K562 (cell line): ENCODE results near the gene PDE8A.

Experiments used
- NR3C1 ChIP-seq: sonication (generic); formaldehyde crosslinking; IDR thresholded peaks from 2 replicates; pipeline ENCODE4 v1.8.1; 2022; ENCODE audit warnings: missing genetic modification reagents
- POLR2H ChIP-seq: IDR thresholded peaks from 2 replicates; pipeline ENCODE4 v1.6.1; 2016; ENCODE audit warnings: missing genetic modification characterization, low read depth, mild to moderate bottlenecking, control low read depth, missing compliant biosample characterization, moderate library complexity
- TAF1 ChIP-seq: IDR thresholded peaks from 2 replicates; pipeline ENCODE4 v1.6.1; 2011; ENCODE audit warnings: mild to moderate bottlenecking, low read length, moderate library complexity; ENCODE audit not compliant: insufficient read depth, control insufficient read depth, severe bottlenecking; ENCODE audit errors: extremely low read depth
- TF ChIP-seq, protein P1 (sequence below), 3 experiments: IDR thresholded peaks in 2 of 3; conservative IDR thresholded peaks in 1 of 3; 2 replicates each; pipeline ENCODE4 v1.5.1; 2011 to 2012; ENCODE audit warnings: low read length in 3 of 3, mild to moderate bottlenecking in 3 of 3, control low read depth in 2 of 3, improper control_type of control experiment in 1 of 3, inconsistent platforms in 1 of 3, low read depth in 1 of 3, mixed read lengths in 1 of 3, moderate library complexity in 1 of 3; ENCODE audit not compliant: insufficient read depth in 2 of 3

DNA sequence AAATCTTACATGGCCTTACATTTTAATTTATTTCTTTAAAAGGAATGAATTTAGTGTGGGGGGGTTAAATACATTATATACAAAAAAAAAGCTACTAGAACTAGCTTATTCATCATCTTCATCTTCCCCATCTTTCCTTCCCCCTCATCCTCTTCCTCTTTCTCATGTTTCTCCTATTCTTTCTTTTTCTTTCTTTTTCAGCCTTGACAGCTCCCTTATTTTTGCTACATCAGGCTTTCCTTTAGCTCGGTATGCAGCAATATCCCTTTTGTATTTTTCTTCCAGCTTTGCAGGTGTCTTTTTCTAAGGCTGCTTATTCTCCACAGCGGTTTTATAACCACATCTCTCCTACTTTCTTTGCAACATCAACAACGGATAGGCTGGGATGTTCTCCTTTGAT lies 41.3 kb upstream of the PDE8A start:
- TF ChIP-seq TAF1 (no peak), POLR2H (tag) (no peak), NR3C1 (no peak)
- TF ChIP-seq, protein P1, sequence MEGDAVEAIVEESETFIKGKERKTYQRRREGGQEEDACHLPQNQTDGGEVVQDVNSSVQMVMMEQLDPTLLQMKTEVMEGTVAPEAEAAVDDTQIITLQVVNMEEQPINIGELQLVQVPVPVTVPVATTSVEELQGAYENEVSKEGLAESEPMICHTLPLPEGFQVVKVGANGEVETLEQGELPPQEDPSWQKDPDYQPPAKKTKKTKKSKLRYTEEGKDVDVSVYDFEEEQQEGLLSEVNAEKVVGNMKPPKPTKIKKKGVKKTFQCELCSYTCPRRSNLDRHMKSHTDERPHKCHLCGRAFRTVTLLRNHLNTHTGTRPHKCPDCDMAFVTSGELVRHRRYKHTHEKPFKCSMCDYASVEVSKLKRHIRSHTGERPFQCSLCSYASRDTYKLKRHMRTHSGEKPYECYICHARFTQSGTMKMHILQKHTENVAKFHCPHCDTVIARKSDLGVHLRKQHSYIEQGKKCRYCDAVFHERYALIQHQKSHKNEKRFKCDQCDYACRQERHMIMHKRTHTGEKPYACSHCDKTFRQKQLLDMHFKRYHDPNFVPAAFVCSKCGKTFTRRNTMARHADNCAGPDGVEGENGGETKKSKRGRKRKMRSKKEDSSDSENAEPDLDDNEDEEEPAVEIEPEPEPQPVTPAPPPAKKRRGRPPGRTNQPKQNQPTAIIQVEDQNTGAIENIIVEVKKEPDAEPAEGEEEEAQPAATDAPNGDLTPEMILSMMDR (IDR thresholded peaks at IDR 0.05 in 2 of 3, conservative IDR thresholded peaks at IDR 0.05 in 1 of 3; ENCODE audit: insufficient read depth in 2 of 3, low read depth in 1 of 3, low read length in 3 of 3): no peak
